Esophagus (tissue), 2 donors: Measurements from ENCODE around the gene RNU7-1. TPM values are rescaled to one million over a fixed set of nuclear protein-coding genes. Genes with fewer than 3 reads are reported as not detected.

Source experiments
- H3K27ac ChIP-seq, 2 donors: one replicate each; pipeline ENCODE4 v1.5.1; 2013; ENCODE audit warnings: low read depth in 2 of 2, mild to moderate bottlenecking in 2 of 2, inconsistent platforms in 1 of 2, low read length in 1 of 2, moderate library complexity in 1 of 2
- H3K27me3 ChIP-seq, 2 donors: one replicate each; pipeline ENCODE4 v1.6.1; 2013; ENCODE audit warnings: low read length in 2 of 2, control low read depth in 1 of 2, mild to moderate bottlenecking in 1 of 2; ENCODE audit not compliant: insufficient read depth in 2 of 2, control insufficient read depth in 1 of 2
- H3K36me3 ChIP-seq, 2 donors: one replicate each; pipeline ENCODE4 v1.6.1; 2013; ENCODE audit warnings: low read length in 1 of 2; ENCODE audit not compliant: control insufficient read depth in 2 of 2, insufficient read depth in 2 of 2
- H3K4me1 ChIP-seq, 2 donors: one replicate each; pipeline ENCODE4 v1.6.1; 2013; ENCODE audit warnings: low read length in 1 of 2; ENCODE audit not compliant: control insufficient read depth in 2 of 2, insufficient read depth in 2 of 2
- H3K4me3 ChIP-seq, 2 donors: one replicate each; pipeline ENCODE4 v1.5.1; 2013; ENCODE audit warnings: low read length in 2 of 2, mild to moderate bottlenecking in 2 of 2, low read depth in 1 of 2, moderate library complexity in 1 of 2
- H3K9me3 ChIP-seq, 2 donors: one replicate each; pipeline ENCODE4 v1.6.1; 2013; ENCODE audit warnings: mild to moderate bottlenecking in 2 of 2, low read depth in 1 of 2, low read length in 1 of 2, moderate library complexity in 1 of 2; ENCODE audit not compliant: control insufficient read depth in 2 of 2, insufficient read depth in 1 of 2
- WGBS, 2 donors: extraction: QIAGEN DNeasy Blood & Tissue Kit; methylation state at CpG; one replicate each; pipeline ENCODE4 v1.1.7; 2013; 5-methylcytosine and 5-hydroxymethylcytosine counted together
- polyA plus RNA-seq, 2 donors: library from polyadenylated mRNA; stranded (reverse); fragments of 200-250 nt; gene quantifications; one replicate each; pipeline ENCODE4 v1.2.3, GENCODE V29; 2013
- donor health status: healthy with polysubstance abuse.
- donor health status: Bipolar disorder and iron deficiency.

RNU7-1 gene
- polyA plus RNA-seq = not detected

- Histone ChIP-seq H3K9me3 (no peaks in the 10 kb centered on the region), H3K27me3 (no peaks in the 10 kb centered on the region), H3K4me1 (peaks cover 0 to 7% of the 10 kb centered on the region in 2 donors), H3K4me3 (peak within 1 kb of the TSS; percentile 65 to 72), H3K36me3 (peaks cover 0 to 10% of the 10 kb centered on the region in 2 donors), H3K27ac (peak within 1 kb of the TSS; percentile 95 to 99)
- 0% methylated on average over 31 of the region's 31 CpGs for WGBS, 2 donors
These were observed at the start of gene RNU7-1, which contains the start of gene C12orf57 for GRCh38 chr12:6943722-6944380. RNU7-1 (plus strand) TSS chr12:6943816. C12orf57 (plus strand) TSS chr12:6944022; CDS start chr12:6944122, 100 bp downstream.

- WGBS, 2 donors = 89 to 90% methylated on average over 3 of the region's 3 CpGs
- Histone ChIP-seq H3K27ac (no peak overlapping the region), H3K36me3 (no peaks in the 10 kb centered on the region), H3K9me3 (no peaks in the 10 kb centered on the region), H3K4me1 (peaks cover 0 to 2% of the 10 kb centered on the region in 2 donors), H3K27me3 (no peaks in the 10 kb centered on the region), H3K4me3 (no peak overlapping the region)
These were observed 49.3 kb upstream of the RNU7-1 start for GRCh38 chr12:6894321-6894720.

GRCh38 chr12:6896846-6897435 lies 46.7 kb upstream of the RNU7-1 start:
- Histone ChIP-seq H3K4me1 (no peaks in the 10 kb centered on the region), H3K27ac (no peak overlapping the region), H3K4me3 (no peak overlapping the region), H3K27me3 (no peaks in the 10 kb centered on the region), H3K9me3 (no peaks in the 10 kb centered on the region), H3K36me3 (no peaks in the 10 kb centered on the region)
- WGBS, 2 donors = 80 to 81% methylated on average over 6 of the region's 6 CpGs

- Histone ChIP-seq H3K27me3 (no peaks in the 10 kb centered on the region), H3K27ac (no peak overlapping the region), H3K4me1 (no peaks in the 10 kb centered on the region), H3K36me3 (no peaks in the 10 kb centered on the region), H3K9me3 (no peaks in the 10 kb centered on the region), H3K4me3 (no peak overlapping the region)
- 71 to 82% methylated on average over 5 of the region's 5 CpGs for WGBS, 2 donors
These were observed 44.2 kb upstream of the RNU7-1 start for GRCh38 chr12:6899427-6899826.

GRCh38 chr12:6899837-6900519 lies 43.6 kb upstream of the RNU7-1 start:
- 39 to 50% methylated on average over 10 of the region's 10 CpGs for WGBS, 2 donors
- H3K27ac ChIP-seq = no peak overlapping the region

GRCh38 chr12:6902448-6902847 lies 41.2 kb upstream of the RNU7-1 start:
- H3K27ac ChIP-seq = no peak overlapping the region
- no peaks in the 10 kb centered on the region for H3K27me3 ChIP-seq
- H3K4me1 ChIP-seq = no peaks in the 10 kb centered on the region
- H3K4me3 ChIP-seq = no peak overlapping the region
- H3K9me3 ChIP-seq = no peaks in the 10 kb centered on the region
- no peaks in the 10 kb centered on the region for H3K36me3 ChIP-seq
- 77 to 81% methylated on average over 4 of the region's 4 CpGs for WGBS, 2 donors

More at GRCh38 chr12:6899837-6900519, 43.6 kb upstream of the RNU7-1 start:
- Histone ChIP-seq H3K4me3 (no peak overlapping the region), H3K36me3 (no peaks in the 10 kb centered on the region), H3K27me3 (no peaks in the 10 kb centered on the region), H3K4me1 (no peaks in the 10 kb centered on the region), H3K9me3 (no peaks in the 10 kb centered on the region)

- no peaks in the 10 kb centered on the region for H3K4me1 ChIP-seq
- no peaks in the 10 kb centered on the region for H3K9me3 ChIP-seq
- no peak overlapping the region for H3K27ac ChIP-seq
- H3K4me3 ChIP-seq = no peak overlapping the region
- no peaks in the 10 kb centered on the region for H3K36me3 ChIP-seq
- no peaks in the 10 kb centered on the region for H3K27me3 ChIP-seq
- WGBS, 2 donors = 79 to 86% methylated on average over 1 of the region's 1 CpG
These were observed 39.9 kb upstream of the RNU7-1 start for GRCh38 chr12:6903722-6904121.

- H3K4me3 ChIP-seq = peak within 1 kb of the TSS; percentile 67 to 69
- H3K4me1 ChIP-seq = no peaks in the 10 kb centered on the region
- no peaks in the 10 kb centered on the region for H3K9me3 ChIP-seq
- H3K36me3 ChIP-seq = no peaks in the 10 kb centered on the region
- H3K27ac ChIP-seq = peak within 1 kb of the TSS; percentile 72 to 87
- H3K27me3 ChIP-seq = no peaks in the 10 kb centered on the region
- WGBS, 2 donors = 4 to 5% methylated on average over 34 of the region's 34 CpGs
These were observed 39.0 kb upstream of the RNU7-1 start, which contains the start of gene LRRC23 for GRCh38 chr12:6904280-6905276. LRRC23 (plus strand) TSS chr12:6904822; CDS start chr12:6905634, 812 bp downstream.
